Esophagus muscularis mucosa (tissue), 4 donors: ENCODE results near the gene TATDN3.

ENCODE experiments used
- CTCF ChIP-seq, 3 experiments: fragments of 200-600 bp in 2 of 3; fragments of 450-650 bp in 1 of 3; sonication (generic) in 2 of 3; IDR thresholded peaks; one replicate each; pipeline ENCODE4 v1.5.1; 2017 to 2019; ENCODE audit warnings: antibody characterized with exemption in 3 of 3, mild to moderate bottlenecking in 2 of 3, moderate library complexity in 1 of 3
- EP300 ChIP-seq: sonication (generic); formaldehyde crosslinking; IDR thresholded peaks from one replicate; pipeline ENCODE4 v1.6.1; 2017; ENCODE audit warnings: antibody characterized with exemption
- POLR2A ChIP-seq: fragments of 450-650 bp; IDR thresholded peaks from one replicate; pipeline ENCODE4 v1.6.1; 2017; ENCODE audit warnings: antibody characterized with exemption, moderate library complexity, mild to moderate bottlenecking, low read depth
- POLR2AphosphoS5 ChIP-seq, 2 donors: sonication (generic); formaldehyde crosslinking; IDR thresholded peaks; one replicate each; pipeline ENCODE4 v1.6.1; 2017; ENCODE audit warnings: antibody characterized with exemption in 2 of 2

- TF ChIP-seq EP300 (no peak), CTCF (IDR thresholded peaks at IDR 0.05) (no peak), POLR2A (no peak), POLR2AphosphoS5 (IDR thresholded peaks at IDR 0.05) (no peak)
These were observed 32.0 kb upstream of the TATDN3 start for GRCh38 chr1:212759683-212760082.
